A673 (cell line): ENCODE results near the gene LAMP1.

Experiments
- CTCF ChIP-seq: fragments of 300-800, 200-600 bp; sonication (generic); conservative IDR thresholded peaks from 2 replicates; pipeline ENCODE4 v1.5.1; 2017; ENCODE audit warnings: low read depth, mild to moderate bottlenecking, antibody characterized with exemption, low read length, moderate library complexity, mixed read lengths
- EZH2 ChIP-seq: fragments of 200-600 bp; sonication (generic); IDR thresholded peaks from 2 replicates; pipeline ENCODE4 v1.6.1; 2017; ENCODE audit warnings: borderline replicate concordance, low read depth, mild to moderate bottlenecking, mixed read lengths, antibody characterized with exemption, low read length; ENCODE audit not compliant: poor library complexity, severe bottlenecking

DNA sequence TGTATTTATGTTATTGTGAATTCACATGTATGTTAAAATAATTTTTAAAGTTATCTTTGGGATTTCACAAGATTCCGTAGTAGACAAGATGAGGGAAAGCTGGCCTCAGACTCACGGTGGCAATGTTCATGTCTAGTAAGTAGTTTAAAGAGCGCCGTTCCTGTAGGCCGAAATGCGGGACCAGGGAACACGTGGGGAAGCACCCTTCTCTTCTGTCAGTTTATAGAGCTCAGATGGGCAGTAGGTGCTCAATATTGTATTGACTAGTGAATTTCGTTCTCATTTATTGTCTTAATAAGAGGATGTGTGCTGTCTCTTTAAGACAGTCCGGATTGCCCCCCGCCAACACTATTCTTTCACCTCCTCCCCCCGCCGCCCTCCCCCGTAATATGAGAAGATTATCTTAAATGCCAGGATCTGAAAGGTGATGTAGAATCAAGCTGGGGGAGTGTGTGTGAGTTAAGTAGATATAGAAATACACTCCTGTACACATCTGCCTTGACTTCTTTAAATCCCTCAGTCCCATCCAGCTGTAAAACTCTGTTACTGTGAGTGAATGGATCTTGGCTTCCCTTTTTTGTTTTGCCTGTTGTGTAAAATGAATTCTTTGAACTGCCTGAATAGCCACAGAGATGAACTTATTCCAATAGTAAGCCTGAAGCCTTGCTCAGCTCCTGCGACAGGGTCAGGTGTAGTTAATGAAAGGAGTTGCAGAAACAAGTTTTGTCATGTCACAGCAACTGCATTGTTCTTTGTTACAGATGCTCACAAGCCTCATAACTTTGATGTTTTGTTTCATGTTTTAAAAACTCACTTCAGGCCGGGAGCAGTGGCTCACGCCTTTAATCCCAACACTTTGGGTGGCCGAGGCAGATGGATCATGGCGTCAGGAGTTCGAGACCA, 1.3 kb downstream of the LAMP1 start:
- TF ChIP-seq CTCF, result no peak
- TF ChIP-seq EZH2, result no peak
